Measurements from ENCODE around the gene OR52R1. TPM values are rescaled to one million over a fixed set of nuclear protein-coding genes. Genes with fewer than 3 reads are reported as not detected.
"Not testable (repeated sequence)": the region's sequence is repeated elsewhere in the genome, so short reads cannot be mapped to it uniquely, and the experiment has no call there.

Gene OR52R1
- total and polyA plus RNA-seq, 9 donors: not detected

GRCh38 chr11:4808476-4808875, 4.3 kb upstream of the OR52R1 start:
- Histone ChIP-seq H3K9me3 (replicated peaks; ENCODE audit: control insufficient read depth, low read depth, low read length) (no peaks in the 10 kb centered on the region), H3K27ac (ENCODE audit: low read length) (no peak overlapping the region), H3K4me1 (ENCODE audit: control insufficient read depth, insufficient read depth, low read length) (no peaks in the 10 kb centered on the region), H3K4me3 (ENCODE audit: low read length) (no peak overlapping the region), H3K36me3 (ENCODE audit: control insufficient read depth, insufficient read depth, low read length) (no peaks in the 10 kb centered on the region), H3K27me3 (ENCODE audit: control insufficient read depth, insufficient read depth, low read length) (no peaks in the 10 kb centered on the region)
- whole genome bisulfite sequencing (ENCODE audit: insufficient coverage): 80% methylated on average over 1 of the region's 1 CpG
- DNase-seq: no peak

- WGBS (ENCODE audit: insufficient coverage): 75% methylated on average over 4 of the region's 5 CpGs
- H3K4me3 ChIP-seq (ENCODE audit: low read length); H3K27me3 ChIP-seq (ENCODE audit: control insufficient read depth, insufficient read depth, low read length); H3K36me3 ChIP-seq (ENCODE audit: control insufficient read depth, insufficient read depth, low read length); H3K4me1 ChIP-seq (ENCODE audit: control insufficient read depth, insufficient read depth, low read length); H3K27ac ChIP-seq (ENCODE audit: low read length); DNase-seq; H3K9me3 ChIP-seq (replicated peaks; ENCODE audit: control insufficient read depth, low read depth, low read length): not testable (repeated sequence)
These were observed 2.9 kb downstream of the OR52R1 start for GRCh38 chr11:4801316-4801715.

- no peak overlapping the region for H3K4me3 ChIP-seq (ENCODE audit: low read length)
- no peaks in the 10 kb centered on the region for H3K4me1 ChIP-seq (ENCODE audit: control insufficient read depth, insufficient read depth, low read length)
- H3K9me3 ChIP-seq (replicated peaks; ENCODE audit: control insufficient read depth, low read depth, low read length): no peaks in the 10 kb centered on the region
- no peak for DNase-seq
- 67% methylated on average over 1 of the region's 6 CpGs for WGBS (ENCODE audit: insufficient coverage)
- H3K27ac ChIP-seq (ENCODE audit: low read length): no peak overlapping the region
- no peaks in the 10 kb centered on the region for H3K27me3 ChIP-seq (ENCODE audit: control insufficient read depth, insufficient read depth, low read length)
- no peaks in the 10 kb centered on the region for H3K36me3 ChIP-seq (ENCODE audit: control insufficient read depth, insufficient read depth, low read length)
These were observed 5.6 kb downstream of the OR52R1 start for GRCh38 chr11:4798427-4799183.

GRCh38 chr11:4797206-4797605, 7.0 kb downstream of the OR52R1 start:
- H3K27ac ChIP-seq (ENCODE audit: low read length): no peak overlapping the region
- DNase-seq: no peak
- H3K27me3 ChIP-seq (ENCODE audit: control insufficient read depth, insufficient read depth, low read length): no peaks in the 10 kb centered on the region
- no peak overlapping the region for H3K4me3 ChIP-seq (ENCODE audit: low read length)
- H3K36me3 ChIP-seq (ENCODE audit: control insufficient read depth, insufficient read depth, low read length): no peaks in the 10 kb centered on the region
- H3K4me1 ChIP-seq (ENCODE audit: control insufficient read depth, insufficient read depth, low read length): no peaks in the 10 kb centered on the region
- WGBS (ENCODE audit: insufficient coverage): 22% methylated on average over 1 of the region's 2 CpGs
- no peaks in the 10 kb centered on the region for H3K9me3 ChIP-seq (replicated peaks; ENCODE audit: control insufficient read depth, low read depth, low read length)

GRCh38 chr11:4782454-4782853, 21.7 kb downstream of the OR52R1 start:
- H3K4me1 ChIP-seq (ENCODE audit: control insufficient read depth, insufficient read depth, low read length): no peaks in the 10 kb centered on the region
- no peak overlapping the region for H3K27ac ChIP-seq (ENCODE audit: low read length)
- no peak overlapping the region for H3K4me3 ChIP-seq (ENCODE audit: low read length)
- no peak for DNase-seq
- H3K36me3 ChIP-seq (ENCODE audit: control insufficient read depth, insufficient read depth, low read length): no peaks in the 10 kb centered on the region
- no peaks in the 10 kb centered on the region for H3K9me3 ChIP-seq (replicated peaks; ENCODE audit: control insufficient read depth, low read depth, low read length)
- 60% methylated on average over 1 of the region's 1 CpG for WGBS (ENCODE audit: insufficient coverage)
- H3K27me3 ChIP-seq (ENCODE audit: control insufficient read depth, insufficient read depth, low read length): no peaks in the 10 kb centered on the region

GRCh38 chr11:4769838-4770237, 34.3 kb downstream of the OR52R1 start, which contains the start of gene OR51F1:
TSS of gene OR51F1 (minus strand) at chr11:4769938. CDS start at chr11:4769938, 0 bp downstream.
- H3K27ac ChIP-seq (ENCODE audit: low read length): no peak within 1 kb of the TSS
- DNase-seq: no peak
- H3K36me3 ChIP-seq (ENCODE audit: control insufficient read depth, insufficient read depth, low read length): no peaks in the 10 kb centered on the region
- H3K27me3 ChIP-seq (ENCODE audit: control insufficient read depth, insufficient read depth, low read length): no peaks in the 10 kb centered on the region
- H3K4me1 ChIP-seq (ENCODE audit: control insufficient read depth, insufficient read depth, low read length): no peaks in the 10 kb centered on the region
- no peak within 1 kb of the TSS for H3K4me3 ChIP-seq (ENCODE audit: low read length)
- no peaks in the 10 kb centered on the region for H3K9me3 ChIP-seq (replicated peaks; ENCODE audit: control insufficient read depth, low read depth, low read length)
- WGBS (ENCODE audit: insufficient coverage): no CpG with 5 or more reads among the region's 1 CpG

GRCh38 chr11:4768094-4768493, 36.1 kb downstream of the OR52R1 start:
- Histone ChIP-seq H3K4me3 (ENCODE audit: low read length) (no peak overlapping the region), H3K4me1 (ENCODE audit: control insufficient read depth, insufficient read depth, low read length) (no peaks in the 10 kb centered on the region), H3K36me3 (ENCODE audit: control insufficient read depth, insufficient read depth, low read length) (no peaks in the 10 kb centered on the region), H3K9me3 (replicated peaks; ENCODE audit: control insufficient read depth, low read depth, low read length) (no peaks in the 10 kb centered on the region), H3K27ac (ENCODE audit: low read length) (no peak overlapping the region), H3K27me3 (ENCODE audit: control insufficient read depth, insufficient read depth, low read length) (no peaks in the 10 kb centered on the region)
- DNase-seq: no peak

GRCh38 chr11:4766420-4767043, 37.6 kb downstream of the OR52R1 start:
- Histone ChIP-seq H3K9me3 (replicated peaks; ENCODE audit: control insufficient read depth, low read depth, low read length) (no peaks in the 10 kb centered on the region), H3K4me1 (ENCODE audit: control insufficient read depth, insufficient read depth, low read length) (no peaks in the 10 kb centered on the region), H3K27ac (ENCODE audit: low read length) (no peak overlapping the region), H3K27me3 (ENCODE audit: control insufficient read depth, insufficient read depth, low read length) (no peaks in the 10 kb centered on the region), H3K36me3 (ENCODE audit: control insufficient read depth, insufficient read depth, low read length) (no peaks in the 10 kb centered on the region), H3K4me3 (ENCODE audit: low read length) (no peak overlapping the region)
- DNase-seq: no peak
- WGBS (ENCODE audit: insufficient coverage): no CpG with 5 or more reads among the region's 6 CpGs

- Histone ChIP-seq H3K9me3 (replicated peaks; ENCODE audit: control insufficient read depth, low read depth, low read length) (no peaks in the 10 kb centered on the region), H3K4me1 (ENCODE audit: control insufficient read depth, insufficient read depth, low read length) (no peaks in the 10 kb centered on the region), H3K27ac (ENCODE audit: low read length) (no peak overlapping the region), H3K27me3 (ENCODE audit: control insufficient read depth, insufficient read depth, low read length) (no peaks in the 10 kb centered on the region), H3K4me3 (ENCODE audit: low read length) (no peak overlapping the region), H3K36me3 (ENCODE audit: control insufficient read depth, insufficient read depth, low read length) (no peaks in the 10 kb centered on the region)
- DNase-seq: no peak
- WGBS (ENCODE audit: insufficient coverage): 75% methylated on average over 2 of the region's 2 CpGs
These were observed 41.1 kb downstream of the OR52R1 start for GRCh38 chr11:4763096-4763495.

Measured in muscle of leg (tissue), 11 donors.